AG10803 (cell line): ENCODE data around the gene TRIP4.
A peak's percentile ranks its signal among the peaks of the same experiment; 100 is the strongest.
"Not testable (repeated sequence)": the region's sequence is repeated elsewhere in the genome, so short reads cannot be mapped to it uniquely, and the experiment has no call there.

Experiments used
- DNase-seq: peaks from one replicate; pipeline ENCODE4 v3.0.0; 2010; ENCODE audit warnings: low read depth
- H3K4me3 ChIP-seq: 2 replicates; pipeline ENCODE4 v1.5.1; 2011; ENCODE audit warnings: mild to moderate bottlenecking, low read length, control low read depth
- CTCF ChIP-seq: conservative IDR thresholded peaks from 2 replicates; pipeline ENCODE4 v1.5.1; 2011; ENCODE audit warnings: mild to moderate bottlenecking, low read length, control low read depth, inconsistent platforms

The TRIP4 gene

GRCh38 chr15:64361259-64361658 is 26.4 kb upstream of the TRIP4 start:
- no peak for TF ChIP-seq CTCF
- no peak overlapping the region for H3K4me3 ChIP-seq
- DNase-seq, result no peak

GRCh38 chr15:64369078-64369607 is 18.5 kb upstream of the TRIP4 start:
- no peak for TF ChIP-seq CTCF
- DNase-seq, result no peak
- no peak overlapping the region for H3K4me3 ChIP-seq

GRCh38 chr15:64371383-64371782 is 16.3 kb upstream of the TRIP4 start:
- not testable (repeated sequence) for DNase-seq, H3K4me3 ChIP-seq

GRCh38 chr15:64373360-64373759 is 14.3 kb upstream of the TRIP4 start:
- no peak for DNase-seq
- H3K4me3 ChIP-seq, result no peak overlapping the region
- TF ChIP-seq CTCF, result no peak

GRCh38 chr15:64379216-64379960 is 8.2 kb upstream of the TRIP4 start:
- H3K4me3 ChIP-seq, result no peak overlapping the region
- no peak; the same call in 1 of the 2 replicates for TF ChIP-seq CTCF
- DNase-seq, result peak; percentile 41

GRCh38 chr15:64380130-64380870 is 7.3 kb upstream of the TRIP4 start:
- peak overlapping the region; percentile 79 for H3K4me3 ChIP-seq
- not testable (repeated sequence) for DNase-seq

- no peak for TF ChIP-seq CTCF
- peak within 1 kb of the TSS; percentile 79 for H3K4me3 ChIP-seq
- DNase-seq, result peak; percentile 93
These were observed 6.5 kb upstream of the TRIP4 start, which contains the start of gene PCLAF for GRCh38 chr15:64381000-64381751. TSS of gene PCLAF (minus strand) at chr15:64381441. CDS start at chr15:64381371, 70 bp downstream.
